ENCODE results near the gene PPP1R8.
"Not testable (repeated sequence)": the region's sequence is repeated elsewhere in the genome, so short reads cannot be mapped to it uniquely, and the experiment has no call there.

The PPP1R8 gene
- 21.0 to 131 (median 90.4) reads per million in 3 experiments for total RNA-seq

- DNase-seq, result peak; percentile 87
Observed at GRCh38 chr1:27830621-27831440, at the start of gene PPP1R8. TSS of gene PPP1R8 (plus strand) at chr1:27830782. CDS start at chr1:27830836, 54 bp downstream.

- DNase-seq, result no peak
Observed at GRCh38 chr1:27782950-27783349, 47.6 kb upstream of the PPP1R8 start.

- no peak for DNase-seq
Observed at GRCh38 chr1:27784700-27785099, 45.9 kb upstream of the PPP1R8 start.

- DNase-seq, result no peak
Observed at GRCh38 chr1:27785781-27786455, 44.7 kb upstream of the PPP1R8 start.

GRCh38 chr1:27787895-27788294, 42.7 kb upstream of the PPP1R8 start:
- DNase-seq, result no peak

- no peak for DNase-seq
Observed at GRCh38 chr1:27789540-27790041, 41.0 kb upstream of the PPP1R8 start.

GRCh38 chr1:27790270-27790669, 40.3 kb upstream of the PPP1R8 start:
- DNase-seq, result not testable (repeated sequence)

- no peak for DNase-seq
Observed at GRCh38 chr1:27795601-27796000, 35.0 kb upstream of the PPP1R8 start.

- no peak for DNase-seq
Observed at GRCh38 chr1:27804791-27805190, 25.8 kb upstream of the PPP1R8 start.

GRCh38 chr1:27806758-27807157, 23.8 kb upstream of the PPP1R8 start:
- no peak for DNase-seq

- DNase-seq, result no peak
Observed at GRCh38 chr1:27807385-27807784, 23.2 kb upstream of the PPP1R8 start.

- not testable (repeated sequence) for DNase-seq
Observed at GRCh38 chr1:27808131-27808530, 22.5 kb upstream of the PPP1R8 start.

GRCh38 chr1:27809883-27810282, 20.7 kb upstream of the PPP1R8 start:
- no peak for DNase-seq

- no peak for DNase-seq
Observed at GRCh38 chr1:27811741-27812500, 18.7 kb upstream of the PPP1R8 start.

- DNase-seq, result no peak
Observed at GRCh38 chr1:27816921-27817630, 13.5 kb upstream of the PPP1R8 start.

- DNase-seq, result no peak
Observed at GRCh38 chr1:27821761-27822315, 8.7 kb upstream of the PPP1R8 start.

GRCh38 chr1:27823784-27824183, 6.8 kb upstream of the PPP1R8 start:
- no peak for DNase-seq

GRCh38 chr1:27824411-27824810, 6.2 kb upstream of the PPP1R8 start:
- no peak for DNase-seq

GRCh38 chr1:27829339-27829960, 1.1 kb upstream of the PPP1R8 start:
- DNase-seq, result not testable (repeated sequence)

- no peak for DNase-seq
Observed at GRCh38 chr1:27831568-27832410, 1.2 kb downstream of the PPP1R8 start.

- no peak for DNase-seq
Observed at GRCh38 chr1:27832762-27833161, 2.2 kb downstream of the PPP1R8 start.

Data from central memory CD4-positive, alpha-beta T cell (primary cell).